K562 (cell line): Measurements from ENCODE around the gene EVI5. TPM values are rescaled to one million over a fixed set of nuclear protein-coding genes. Genes with fewer than 3 reads are reported as not detected.

ENCODE experiments used
- BACH1 ChIP-seq: fragments of 200-800 bp; sonication (Bioruptor generic); IDR thresholded peaks from 2 replicates; pipeline ENCODE4 v1.6.1; 2016; ENCODE audit warnings: missing genetic modification characterization, missing compliant biosample characterization
- BCOR ChIP-seq: fragments of 450-650 bp; IDR thresholded peaks from 2 replicates; pipeline ENCODE4 v1.6.1; 2016
- CREM ChIP-seq: IDR thresholded peaks from 2 replicates; pipeline ENCODE4 v1.6.1; 2014; ENCODE audit warnings: antibody characterized with exemption, low read depth
- EP300 ChIP-seq: IDR thresholded peaks from 2 replicates; pipeline ENCODE4 v1.6.1; 2012; ENCODE audit warnings: low read length, improper control_type of control experiment
- ESRRA ChIP-seq: fragments of 450-650 bp; IDR thresholded peaks from 2 replicates; pipeline ENCODE4 v1.6.1; 2014; ENCODE audit warnings: low read depth, mild to moderate bottlenecking, moderate library complexity, borderline replicate concordance
- FOXK2 ChIP-seq, 2 experiments: fragments of 450-650 bp; IDR thresholded peaks in 1 of 2; conservative IDR thresholded peaks in 1 of 2; 2 replicates each; pipeline ENCODE4 v1.6.1; 2016; ENCODE audit warnings: low read depth in 2 of 2, mild to moderate bottlenecking in 1 of 2
- GATAD2A ChIP-seq: fragments of 450-650 bp; IDR thresholded peaks from 2 replicates; pipeline ENCODE4 v1.6.1; 2017
- HCFC1 ChIP-seq: IDR thresholded peaks from 2 replicates; pipeline ENCODE4 v1.6.1; 2012; ENCODE audit warnings: low read depth, low read length, improper control_type of control experiment
- JUN ChIP-seq, 2 experiments: sonication (generic) in 1 of 2; formaldehyde crosslinking in 1 of 2; IDR thresholded peaks; 2 replicates each; pipeline versions ENCODE4 v1.6.1 to v1.8.0; 2012 to 2022; ENCODE audit warnings: borderline replicate concordance in 2 of 2, mild to moderate bottlenecking in 2 of 2, improper control_type of control experiment in 1 of 2, low read depth in 1 of 2, low read length in 1 of 2, missing genetic modification reagents in 1 of 2
- KLF16 ChIP-seq: IDR thresholded peaks from 2 replicates; pipeline ENCODE4 v1.6.1; 2016; ENCODE audit warnings: antibody characterized with exemption
- L3MBTL2 ChIP-seq: fragments of 450-650 bp; IDR thresholded peaks from 2 replicates; pipeline ENCODE4 v1.6.1; 2016; ENCODE audit warnings: mild to moderate bottlenecking, moderate library complexity
- NFE2 ChIP-seq: IDR thresholded peaks from 2 replicates; pipeline ENCODE4 v1.6.1; 2014; ENCODE audit warnings: antibody characterized with exemption, low read depth
- NR4A1 ChIP-seq, 2 experiments: fragments of 250-450 bp in 1 of 2; fragments of 450-650 bp in 1 of 2; sonication (Bioruptor Pico) in 1 of 2; IDR thresholded peaks; 2 replicates each; pipeline versions ENCODE4 v1.4.0 to v1.6.1; 2016 to 2020; ENCODE audit warnings: mild to moderate bottlenecking in 2 of 2, missing compliant biosample characterization in 1 of 2, missing genetic modification characterization in 1 of 2, moderate library complexity in 1 of 2
- PATZ1 ChIP-seq: fragments of 250-450 bp; sonication (Bioruptor Pico); IDR thresholded peaks from 2 replicates; pipeline ENCODE4 v1.5.0; 2020; ENCODE audit warnings: mild to moderate bottlenecking, borderline replicate concordance
- SFPQ ChIP-seq: fragments of 200-400 bp; formaldehyde crosslinking; IDR thresholded peaks from 2 replicates; pipeline ENCODE4 v1.6.1; 2017; ENCODE audit warnings: mild to moderate bottlenecking, low read depth, low read length, moderate library complexity
- SMAD2 ChIP-seq: fragments of 150-350 bp; IDR thresholded peaks from 2 replicates; pipeline ENCODE4 v1.6.1; 2014; ENCODE audit warnings: low read depth, mild to moderate bottlenecking, low read length
- SREBF2 ChIP-seq: sonication (generic); formaldehyde crosslinking; IDR thresholded peaks from 2 replicates; pipeline ENCODE4 v1.4.0; 2020; ENCODE audit warnings: mild to moderate bottlenecking, missing genetic modification reagents
- TAF7 ChIP-seq: fragments of 450-650 bp; IDR thresholded peaks from 2 replicates; pipeline ENCODE4 v1.6.1; 2016; ENCODE audit warnings: missing genetic modification characterization, missing compliant biosample characterization
- TEAD4 ChIP-seq, 2 experiments: sonication (generic) in 1 of 2; formaldehyde crosslinking in 1 of 2; IDR thresholded peaks; 2 replicates each; pipeline versions ENCODE4 v1.6.1 to v1.8.0; 2012 to 2022; ENCODE audit warnings: borderline replicate concordance in 1 of 2, inconsistent platforms in 1 of 2, low read length in 1 of 2, mild to moderate bottlenecking in 1 of 2, missing genetic modification reagents in 1 of 2
- USF2 ChIP-seq: sonication (generic); formaldehyde crosslinking; IDR thresholded peaks from 2 replicates; pipeline ENCODE4 v1.5.0; 2020; ENCODE audit warnings: missing genetic modification reagents
- XRCC5 ChIP-seq: fragments of 200-400 bp; formaldehyde crosslinking; IDR thresholded peaks from 2 replicates; pipeline ENCODE4 v1.6.1; 2017; ENCODE audit warnings: low read depth, mild to moderate bottlenecking, low read length
- ZNF444 ChIP-seq: fragments of 250-450 bp; sonication (Bioruptor Pico); IDR thresholded peaks from 2 replicates; pipeline ENCODE4 v1.4.0; 2020; ENCODE audit warnings: mild to moderate bottlenecking, moderate library complexity
- polyA plus RNA-seq, 8 experiments: library from polyadenylated mRNA; depleted of rRNA in 4 of 8; stranded (reverse) in 5 of 8; unstranded in 3 of 8; fragments of >200 nt; fragmentation: Nextera tagmentation in 2 of 8; fragmentation: Illumina TruSeq in 1 of 8; extraction: Ambion mirVana in 2 of 8; extraction: Trizol in 1 of 8; gene quantifications; 2 replicates each; pipeline versions ENCODE4 v1.2.1 to v1.2.3, GENCODE V29; 2011 to 2014; ENCODE audit warnings: inconsistent platforms in 1 of 8, missing spikeins in 1 of 8
- total RNA-seq, 7 experiments: library from RNA; depleted of rRNA in 6 of 7; stranded (reverse); fragments of >200 nt in 6 of 7; fragmentation: Illumina TruSeq in 2 of 7; extraction: Trizol in 2 of 7; gene quantifications; 2 replicates each; pipeline versions ENCODE4 v1.2.1 to v1.2.3, GENCODE V29; 2011 to 2021; ENCODE audit warnings: low replicate concordance in 1 of 7

The EVI5 gene
- total and polyA plus RNA-seq, 9 of the 15 experiments (the other 6 are each of a cell fraction or from before 2014, with no cell fraction given), result 1.7 to 50.1 (median 13.7) TPM

GRCh38 chr1:92831762-92832536 is 47.0 kb upstream of the EVI5 start, which contains the start of gene RPL5 (continued):
- TF ChIP-seq NR4A1 (CRISPR knock-in tag; IDR thresholded peaks at IDR 0.05) (no peak), NR4A1 (tag; IDR thresholded peaks at IDR 0.05) (no peak), FOXK2 (conservative IDR thresholded peaks at IDR 0.05 in 1 of 2, IDR thresholded peaks at IDR 0.05 in 1 of 2; ENCODE audit: low read depth in 2 of 2) (peak; percentile 50 to 53), ESRRA (peak; percentile 71), XRCC5 (peak; percentile 98; the same call in 1 of the 2 replicates), SREBF2 (CRISPR knock-in tag) (no peak), NFE2 (0 out of 2 replicates have a peak, but pooled peaks have one; percentile 32), USF2 (no peak), EP300 (peak; percentile 48; the same call in 1 of the 2 replicates), TAF7 (tag) (peak; percentile 100), GATAD2A (peak; percentile 93; the same call in 1 of the 2 replicates), SMAD2 (no peak), JUN (IDR thresholded peaks at IDR 0.05; ENCODE audit: borderline replicate concordance, low read depth, low read length) (peak; percentile 66), JUN (CRISPR knock-in tag; IDR thresholded peaks at IDR 0.05; ENCODE audit: borderline replicate concordance) (peak; percentile 83; the same call in 1 of the 2 replicates), PATZ1 (CRISPR knock-in tag) (no peak), KLF16 (0 out of 2 replicates have a peak, but pooled peaks have one; percentile 46), ZNF444 (no peak), L3MBTL2 (peak; percentile 89), CREM (peak; percentile 98), BACH1 (tag) (no peak), HCFC1 (peak; percentile 68), TEAD4 (IDR thresholded peaks at IDR 0.05; ENCODE audit: low read length) (peak; percentile 52), TEAD4 (CRISPR knock-in tag; IDR thresholded peaks at IDR 0.05; ENCODE audit: borderline replicate concordance) (no peak), BCOR (peak; percentile 82), SFPQ (no peak)
